Parathyroid adenoma (tissue), 2 donors: Measurements from ENCODE around the gene ABCC8.
A peak's percentile ranks its signal among the peaks of the same experiment; 100 is the strongest.

Experiments used
- H2AFZ ChIP-seq: fragments of 300-600 bp; sonication (generic); one replicate; pipeline ENCODE4 v1.7.0; 2017; ENCODE audit warnings: antibody characterized with exemption, mild to moderate bottlenecking
- H3K27ac ChIP-seq: fragments of 300-600 bp; sonication (generic); one replicate; pipeline ENCODE4 v1.7.0; 2017
- H3K27me3 ChIP-seq: fragments of 300-600 bp; sonication (generic); one replicate; pipeline ENCODE4 v1.7.0; 2017; ENCODE audit warnings: low read length; ENCODE audit not compliant: control insufficient read depth, insufficient read depth
- H3K36me3 ChIP-seq: fragments of 300-600 bp; sonication (generic); one replicate; pipeline ENCODE4 v1.7.0; 2017; ENCODE audit warnings: low read length; ENCODE audit not compliant: control insufficient read depth, insufficient read depth
- H3K4me1 ChIP-seq: fragments of 300-600 bp; sonication (generic); one replicate; pipeline ENCODE4 v1.7.0; 2017; ENCODE audit warnings: control low read depth
- H3K4me2 ChIP-seq: fragments of 300-600 bp; sonication (generic); one replicate; pipeline ENCODE4 v1.7.0; 2017; ENCODE audit warnings: low read length
- H3K4me3 ChIP-seq: fragments of 300-600 bp; sonication (generic); one replicate; pipeline ENCODE4 v1.7.0; 2017; ENCODE audit warnings: low read depth, low read length
- H3K79me2 ChIP-seq: fragments of 300-600 bp; sonication (generic); one replicate; pipeline ENCODE4 v1.7.0; 2017; ENCODE audit warnings: control low read depth
- H3K9ac ChIP-seq: fragments of 300-600 bp; sonication (generic); one replicate; pipeline ENCODE4 v1.7.0; 2017; ENCODE audit warnings: mild to moderate bottlenecking
- H3K9me3 ChIP-seq: fragments of 300-600 bp; sonication (generic); one replicate; pipeline ENCODE4 v1.7.0; 2017; ENCODE audit warnings: low read length; ENCODE audit not compliant: control insufficient read depth
- TF ChIP-seq, protein P1 (sequence below): fragments of 300-600 bp; sonication (generic); IDR thresholded peaks from one replicate; pipeline ENCODE4 v1.7.0; 2017; ENCODE audit warnings: antibody characterized with exemption, mild to moderate bottlenecking
- donor health status: primary hyperparathyroidism.

Gene ABCC8

DNA sequence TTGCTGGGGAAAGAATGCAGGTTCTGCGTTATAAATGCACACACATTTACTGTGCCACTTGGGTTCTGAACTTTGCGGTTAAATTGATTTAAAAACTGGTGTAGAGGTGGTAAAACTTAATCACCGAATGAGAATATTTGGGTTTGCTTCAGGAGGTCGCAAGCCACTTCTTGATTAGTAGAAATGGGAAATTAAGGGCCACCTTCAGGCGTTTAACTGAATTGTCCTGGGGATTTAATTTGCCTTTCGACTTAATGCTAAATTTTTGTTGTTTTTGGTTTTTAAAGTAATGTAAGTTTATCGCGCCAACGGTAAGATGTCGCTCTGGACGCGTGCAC lies 125.5 kb downstream of the ABCC8 start:
- Histone ChIP-seq H3K79me2 (no peaks in the 10 kb centered on the region), H3K27me3 (no peaks in the 10 kb centered on the region), H3K9ac (no peak overlapping the region), H2AFZ (no peak overlapping the region), H3K9me3 (no peaks in the 10 kb centered on the region), H3K4me2 (peak overlapping the region; percentile 92), H3K27ac (no peak overlapping the region), H3K4me1 (no peaks in the 10 kb centered on the region), H3K4me3 (peak overlapping the region; percentile 53), H3K36me3 (no peaks in the 10 kb centered on the region)
- TF ChIP-seq, protein P1, sequence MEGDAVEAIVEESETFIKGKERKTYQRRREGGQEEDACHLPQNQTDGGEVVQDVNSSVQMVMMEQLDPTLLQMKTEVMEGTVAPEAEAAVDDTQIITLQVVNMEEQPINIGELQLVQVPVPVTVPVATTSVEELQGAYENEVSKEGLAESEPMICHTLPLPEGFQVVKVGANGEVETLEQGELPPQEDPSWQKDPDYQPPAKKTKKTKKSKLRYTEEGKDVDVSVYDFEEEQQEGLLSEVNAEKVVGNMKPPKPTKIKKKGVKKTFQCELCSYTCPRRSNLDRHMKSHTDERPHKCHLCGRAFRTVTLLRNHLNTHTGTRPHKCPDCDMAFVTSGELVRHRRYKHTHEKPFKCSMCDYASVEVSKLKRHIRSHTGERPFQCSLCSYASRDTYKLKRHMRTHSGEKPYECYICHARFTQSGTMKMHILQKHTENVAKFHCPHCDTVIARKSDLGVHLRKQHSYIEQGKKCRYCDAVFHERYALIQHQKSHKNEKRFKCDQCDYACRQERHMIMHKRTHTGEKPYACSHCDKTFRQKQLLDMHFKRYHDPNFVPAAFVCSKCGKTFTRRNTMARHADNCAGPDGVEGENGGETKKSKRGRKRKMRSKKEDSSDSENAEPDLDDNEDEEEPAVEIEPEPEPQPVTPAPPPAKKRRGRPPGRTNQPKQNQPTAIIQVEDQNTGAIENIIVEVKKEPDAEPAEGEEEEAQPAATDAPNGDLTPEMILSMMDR: no peak

DNA sequence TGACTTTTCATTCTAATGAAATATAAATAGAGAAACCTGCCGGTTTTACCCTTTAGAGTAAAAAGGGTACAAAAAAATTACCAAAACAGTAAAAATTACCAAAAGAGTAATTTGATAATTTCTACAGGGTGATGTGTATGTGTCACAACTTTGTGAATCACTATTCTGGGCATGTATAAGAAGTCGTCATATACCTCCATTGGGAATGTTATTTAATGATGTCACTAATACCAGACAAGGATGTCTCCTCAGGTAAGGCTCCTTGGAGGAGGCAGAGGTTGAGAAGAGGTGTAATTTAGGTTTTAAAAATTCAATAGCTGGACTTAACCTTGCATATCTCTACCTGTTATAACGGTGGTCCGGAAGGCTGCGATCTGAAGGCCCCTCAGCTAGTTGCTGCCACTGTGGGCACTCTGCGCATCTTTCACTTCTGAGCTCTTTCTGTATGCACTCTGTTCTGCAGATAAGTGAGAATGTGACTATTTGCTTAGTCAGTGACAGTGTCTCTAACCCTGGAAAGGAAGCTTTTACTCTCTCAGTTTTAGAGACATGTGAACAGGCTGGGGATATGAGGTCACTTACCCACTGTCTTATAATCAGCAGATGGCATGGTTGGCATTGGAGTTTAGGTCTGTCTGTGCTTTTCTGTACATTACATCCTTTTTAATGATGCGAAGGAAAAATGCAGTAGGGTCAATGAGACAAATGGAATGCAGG lies 126.0 kb downstream of the ABCC8 start:
- Histone ChIP-seq H3K9ac (no peak overlapping the region), H3K4me3 (no peak overlapping the region), H3K27me3 (no peaks in the 10 kb centered on the region), H3K4me2 (no peak overlapping the region), H3K79me2 (no peaks in the 10 kb centered on the region), H3K9me3 (no peaks in the 10 kb centered on the region), H2AFZ (no peak overlapping the region), H3K27ac (no peak overlapping the region), H3K4me1 (no peaks in the 10 kb centered on the region), H3K36me3 (no peaks in the 10 kb centered on the region)
- TF ChIP-seq, protein P1: no peak

GRCh38 chr11:17347676-17348075 lies 129.0 kb downstream of the ABCC8 start:
- TF ChIP-seq, protein P1: no peak
- Histone ChIP-seq H3K27me3 (no peaks in the 10 kb centered on the region), H3K4me2 (no peak overlapping the region), H2AFZ (no peak overlapping the region), H3K4me1 (no peaks in the 10 kb centered on the region), H3K27ac (no peak overlapping the region), H3K9me3 (no peaks in the 10 kb centered on the region), H3K4me3 (no peak overlapping the region), H3K79me2 (no peaks in the 10 kb centered on the region), H3K9ac (no peak overlapping the region), H3K36me3 (no peaks in the 10 kb centered on the region)

DNA sequence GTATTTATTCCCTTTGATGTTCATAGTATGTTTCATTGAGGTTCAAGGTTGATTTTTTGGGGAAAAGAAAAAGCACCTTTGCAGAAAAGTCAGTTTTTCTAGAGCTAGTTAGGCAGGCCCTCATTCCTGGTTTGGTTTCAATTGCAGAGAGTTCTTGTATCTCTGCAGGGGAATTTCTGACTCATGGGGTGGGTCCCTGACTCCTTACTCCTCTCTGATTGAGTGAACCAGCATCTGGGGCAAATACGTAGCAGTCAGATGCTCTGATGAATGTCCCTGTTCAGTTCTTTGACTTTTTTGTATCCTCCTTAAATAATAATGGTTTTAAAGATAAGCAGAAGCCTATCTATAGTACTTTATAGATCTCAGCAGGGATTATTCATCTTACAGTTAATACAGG lies 132.7 kb downstream of the ABCC8 start:
- no peaks in the 10 kb centered on the region for H3K36me3 ChIP-seq
- H3K79me2 ChIP-seq: no peaks in the 10 kb centered on the region
- H3K4me2 ChIP-seq: no peak overlapping the region
- H3K4me1 ChIP-seq: no peaks in the 10 kb centered on the region
- H3K27ac ChIP-seq: no peak overlapping the region
- H3K9ac ChIP-seq: no peak overlapping the region
- no peak overlapping the region for H2AFZ ChIP-seq
- no peak overlapping the region for H3K4me3 ChIP-seq
- TF ChIP-seq, protein P1: no peak
- H3K9me3 ChIP-seq: no peaks in the 10 kb centered on the region
- H3K27me3 ChIP-seq: no peaks in the 10 kb centered on the region

GRCh38 chr11:17343257-17343656 lies 133.4 kb downstream of the ABCC8 start:
- Histone ChIP-seq H3K36me3 (no peaks in the 10 kb centered on the region), H3K27ac (no peak overlapping the region), H3K9me3 (no peaks in the 10 kb centered on the region), H3K79me2 (no peaks in the 10 kb centered on the region), H2AFZ (no peak overlapping the region), H3K27me3 (no peaks in the 10 kb centered on the region), H3K4me2 (no peak overlapping the region), H3K9ac (no peak overlapping the region), H3K4me3 (no peak overlapping the region), H3K4me1 (no peaks in the 10 kb centered on the region)
- TF ChIP-seq, protein P1: no peak
